K562 (cell line): ENCODE measurements around the gene NOM1. TPM values are rescaled to one million over a fixed set of nuclear protein-coding genes. Genes with fewer than 3 reads are reported as not detected.

Source experiments
- CUX1 ChIP-seq: fragments of 200-800 bp; sonication (Bioruptor generic); IDR thresholded peaks from 2 replicates; pipeline ENCODE4 v1.6.1; 2016; ENCODE audit warnings: missing genetic modification characterization, missing compliant biosample characterization
- E2F6 ChIP-seq, 2 experiments: IDR thresholded peaks; 2 replicates each; pipeline ENCODE4 v1.6.1; 2011; ENCODE audit warnings: borderline replicate concordance in 1 of 2, control low read depth in 1 of 2, low read depth in 1 of 2, low read length in 1 of 2, mild to moderate bottlenecking in 1 of 2, mixed read lengths in 1 of 2, moderate library complexity in 1 of 2; ENCODE audit not compliant: insufficient read depth in 1 of 2, insufficient read length in 1 of 2, poor library complexity in 1 of 2, severe bottlenecking in 1 of 2; ENCODE audit errors: extremely low read depth in 1 of 2
- FOXM1 ChIP-seq, 2 experiments: fragments of 450-650 bp in 1 of 2; sonication (generic) in 1 of 2; formaldehyde crosslinking in 1 of 2; IDR thresholded peaks; 2 replicates each; pipeline versions ENCODE4 v1.6.1 to v1.9.0; 2017 to 2022; ENCODE audit warnings: low read depth in 2 of 2, mild to moderate bottlenecking in 2 of 2, missing genetic modification reagents in 1 of 2, moderate library complexity in 1 of 2
- GATAD2B ChIP-seq: fragments of 450-650 bp; IDR thresholded peaks from 2 replicates; pipeline ENCODE4 v1.6.1; 2017; ENCODE audit warnings: mild to moderate bottlenecking, borderline replicate concordance
- HDAC1 ChIP-seq, 2 experiments: fragments of 450-650 bp; IDR thresholded peaks; 2 replicates each; pipeline ENCODE4 v1.6.1; 2016 to 2017; ENCODE audit warnings: inconsistent platforms in 1 of 2, mild to moderate bottlenecking in 1 of 2, moderate library complexity in 1 of 2
- HDAC6 ChIP-seq: IDR thresholded peaks from 2 replicates; pipeline ENCODE4 v1.6.1; 2012; ENCODE audit warnings: low read depth, mild to moderate bottlenecking, control low read depth, inconsistent platforms, low read length, moderate library complexity
- KDM2B ChIP-seq: fragments of 250-450 bp; sonication (Bioruptor Pico); IDR thresholded peaks from 2 replicates; pipeline ENCODE4 v1.8.0; 2021; ENCODE audit warnings: mild to moderate bottlenecking, moderate library complexity
- PCBP1 ChIP-seq: fragments of 200-400 bp; formaldehyde crosslinking; IDR thresholded peaks from 2 replicates; pipeline ENCODE4 v1.6.1; 2018; ENCODE audit warnings: mild to moderate bottlenecking, low read depth, low read length; ENCODE audit not compliant: poor library complexity, severe bottlenecking
- PYGO2 ChIP-seq: fragments of 450-650 bp; IDR thresholded peaks from 2 replicates; pipeline ENCODE4 v1.6.1; 2016; ENCODE audit warnings: mild to moderate bottlenecking, missing genetic modification characterization, moderate library complexity, missing compliant biosample characterization
- RREB1 ChIP-seq: fragments of 250-450 bp; sonication (Bioruptor Pico); IDR thresholded peaks from 2 replicates; pipeline ENCODE4 v1.4.0; 2020
- THAP7 ChIP-seq: fragments of 250-450 bp; sonication (Bioruptor Pico); IDR thresholded peaks from 2 replicates; pipeline ENCODE4 v1.5.0; 2021
- ZEB2 ChIP-seq: fragments of 450-650 bp; IDR thresholded peaks from 2 replicates; pipeline ENCODE4 v1.6.1; 2016
- polyA plus RNA-seq, 8 experiments: library from polyadenylated mRNA; depleted of rRNA in 4 of 8; stranded (reverse) in 5 of 8; unstranded in 3 of 8; fragments of >200 nt; fragmentation: Nextera tagmentation in 2 of 8; fragmentation: Illumina TruSeq in 1 of 8; extraction: Ambion mirVana in 2 of 8; extraction: Trizol in 1 of 8; gene quantifications; 2 replicates each; pipeline versions ENCODE4 v1.2.1 to v1.2.3, GENCODE V29; 2011 to 2014; ENCODE audit warnings: inconsistent platforms in 1 of 8, missing spikeins in 1 of 8
- total RNA-seq, 7 experiments: library from RNA; depleted of rRNA in 6 of 7; stranded (reverse); fragments of >200 nt in 6 of 7; fragmentation: Illumina TruSeq in 2 of 7; extraction: Trizol in 2 of 7; gene quantifications; 2 replicates each; pipeline versions ENCODE4 v1.2.1 to v1.2.3, GENCODE V29; 2011 to 2021; ENCODE audit warnings: low replicate concordance in 1 of 7

The NOM1 gene
- total and polyA plus RNA-seq, 9 of the 15 experiments (the other 6 are each of a cell fraction or from before 2014, with no cell fraction given) = 6.8 to 47.3 (median 37.4) TPM

- 0 out of 2 replicates have a peak, but pooled peaks have one; percentile 46 for TF ChIP-seq CUX1
- TF ChIP-seq PYGO2 (tag) = no peak
- TF ChIP-seq ZEB2 = no peak
- peak; percentile 78; the same call in 1 of the 2 replicates for TF ChIP-seq HDAC6
- TF ChIP-seq HDAC1 (IDR thresholded peaks at IDR 0.05) = peak in 1 of 2 experiments; percentile 34; a peak in 1 of 4 replicates
- peak; percentile 12; the same call in 1 of the 2 replicates for TF ChIP-seq THAP7 (CRISPR knock-in tag)
- peak; percentile 82 for TF ChIP-seq KDM2B (CRISPR knock-in tag)
- TF ChIP-seq PCBP1 = peak; percentile 35
- TF ChIP-seq RREB1 (CRISPR knock-in tag) = 0 out of 2 replicates have a peak, but pooled peaks have one; percentile 2
- TF ChIP-seq E2F6 (IDR thresholded peaks at IDR 0.05; ENCODE audit: borderline replicate concordance in 1 of 2, extremely low read depth in 1 of 2, insufficient read depth in 1 of 2, insufficient read length in 1 of 2, low read depth in 1 of 2, low read length in 1 of 2, poor library complexity in 1 of 2, severe bottlenecking in 1 of 2) = peak; percentile 41 to 55
- TF ChIP-seq GATAD2B = no peak
- no peak for TF ChIP-seq FOXM1 (IDR thresholded peaks at IDR 0.05; ENCODE audit: low read depth)
- TF ChIP-seq FOXM1 (CRISPR knock-in tag; IDR thresholded peaks at IDR 0.05; ENCODE audit: low read depth) = 0 out of 2 replicates have a peak, but pooled peaks have one; percentile 6
Measured at GRCh38 chr7:157009778-157010587, 60.5 kb downstream of the NOM1 start (continued).
